ENCODE measurements around the gene ARL15.
A peak's percentile ranks its signal among the peaks of the same experiment; 100 is the strongest.
"Not testable (repeated sequence)": the region's sequence is repeated elsewhere in the genome, so short reads cannot be mapped to it uniquely, and the experiment has no call there.

The ARL15 gene

DNA sequence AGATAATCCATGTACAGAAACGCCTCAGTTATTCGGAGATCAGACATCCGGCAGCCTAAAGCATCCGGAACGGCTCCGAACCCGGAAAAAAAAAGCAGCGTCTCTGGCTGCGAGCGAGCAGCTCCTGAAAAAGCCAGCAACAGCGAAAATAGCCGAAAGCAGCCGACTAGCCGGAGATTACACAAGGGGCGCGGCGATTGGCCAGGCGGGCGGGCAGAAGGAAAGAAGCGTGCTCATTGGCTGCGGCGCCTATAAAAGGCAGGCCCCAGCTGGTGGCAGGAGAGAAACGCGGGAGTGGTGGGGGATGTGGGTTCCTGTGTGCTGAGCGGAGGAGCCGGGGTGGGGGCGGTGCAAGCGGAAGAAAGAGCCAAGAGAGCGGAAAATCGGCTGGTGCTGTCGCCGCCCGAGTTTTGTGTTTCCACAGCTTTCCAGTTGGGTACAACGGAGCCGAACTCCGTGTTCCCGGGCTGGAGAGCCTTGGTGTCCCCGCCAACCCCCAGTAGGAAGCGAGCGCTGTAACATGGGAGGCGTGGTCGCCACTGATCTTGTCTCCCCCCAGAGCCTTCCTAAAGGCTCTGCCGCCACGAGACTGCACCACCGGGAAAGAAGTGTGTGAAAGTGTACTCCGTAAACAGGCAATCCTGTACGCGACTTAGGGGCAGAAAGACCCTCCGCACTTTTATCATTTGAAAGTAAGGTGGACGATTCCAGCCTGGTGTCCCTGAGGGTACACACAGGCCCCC, at the start of gene ARL15:
Gene ARL15 (minus strand): TSS at position 141 of the 743 bp plus-strand sequence.
- peak; percentile 94 for DNase-seq

- DNase-seq: no peak
These were observed 49.7 kb upstream of the ARL15 start for GRCh38 chr5:54360089-54360488.

DNA sequence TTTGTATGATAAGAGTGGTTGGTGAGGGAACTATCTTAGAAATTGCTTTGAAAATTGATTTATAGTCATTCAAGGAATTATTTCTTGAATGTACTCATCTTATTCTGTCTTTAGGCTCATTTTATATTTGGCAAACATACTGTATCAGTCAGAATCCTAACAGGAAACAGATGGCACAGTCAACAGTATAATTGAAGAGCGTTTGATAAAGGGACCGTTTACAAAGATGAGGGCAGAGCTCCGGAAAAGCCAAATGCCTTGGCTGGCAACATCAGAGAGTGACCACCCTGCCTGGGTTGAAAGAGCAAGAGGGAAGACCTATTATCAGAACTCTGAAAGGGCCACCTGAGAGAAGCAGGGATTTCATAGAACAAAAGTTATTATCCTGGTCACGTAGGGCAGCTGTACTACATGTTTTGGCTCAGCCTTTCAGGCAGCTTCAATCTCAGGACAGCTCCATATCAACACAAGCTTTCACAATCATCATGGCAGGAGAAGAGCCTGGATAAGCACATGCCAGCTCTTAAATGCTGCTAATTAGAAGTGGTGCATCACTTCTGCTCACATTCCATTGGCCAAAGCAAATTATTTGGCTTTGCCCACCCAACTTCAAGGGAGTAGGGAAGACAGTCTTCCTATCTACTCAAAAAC, 47.2 kb upstream of the ARL15 start:
- DNase-seq: peak; percentile 67

GRCh38 chr5:54353933-54354564, 43.7 kb upstream of the ARL15 start:
- DNase-seq: not testable (repeated sequence)

- not testable (repeated sequence) for DNase-seq
These were observed 42.2 kb upstream of the ARL15 start for GRCh38 chr5:54352580-54352979.

GRCh38 chr5:54347221-54347865, 37.0 kb upstream of the ARL15 start:
- DNase-seq: no peak

GRCh38 chr5:54344653-54345052, 34.3 kb upstream of the ARL15 start:
- no peak for DNase-seq

GRCh38 chr5:54341971-54342370, 31.6 kb upstream of the ARL15 start:
- DNase-seq: no peak

- no peak for DNase-seq
These were observed 27.1 kb upstream of the ARL15 start for GRCh38 chr5:54337523-54337922.

DNA sequence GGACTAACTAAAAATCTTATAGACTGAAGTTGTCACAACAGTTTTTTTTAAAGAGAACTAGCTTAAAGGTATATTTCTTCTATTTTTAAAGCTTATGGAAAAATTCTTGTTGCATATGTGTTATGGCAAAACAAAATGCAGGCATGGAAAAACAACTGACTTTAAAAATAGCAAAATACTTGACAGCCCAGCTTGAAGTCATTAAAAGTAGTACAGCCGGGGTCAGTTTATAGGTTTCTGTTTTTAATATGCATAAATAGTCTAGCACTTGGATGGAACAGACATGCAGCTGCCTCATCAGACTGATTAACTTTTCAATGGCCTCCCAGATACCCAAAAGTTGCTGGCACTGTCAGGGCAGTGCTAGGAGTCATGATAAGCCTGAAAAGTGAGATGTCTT, 22.3 kb upstream of the ARL15 start:
- DNase-seq: no peak

- no peak for DNase-seq
These were observed 19.6 kb upstream of the ARL15 start for GRCh38 chr5:54329731-54330709.

- no peak for DNase-seq
These were observed 16.4 kb upstream of the ARL15 start for GRCh38 chr5:54326662-54327270.

DNA sequence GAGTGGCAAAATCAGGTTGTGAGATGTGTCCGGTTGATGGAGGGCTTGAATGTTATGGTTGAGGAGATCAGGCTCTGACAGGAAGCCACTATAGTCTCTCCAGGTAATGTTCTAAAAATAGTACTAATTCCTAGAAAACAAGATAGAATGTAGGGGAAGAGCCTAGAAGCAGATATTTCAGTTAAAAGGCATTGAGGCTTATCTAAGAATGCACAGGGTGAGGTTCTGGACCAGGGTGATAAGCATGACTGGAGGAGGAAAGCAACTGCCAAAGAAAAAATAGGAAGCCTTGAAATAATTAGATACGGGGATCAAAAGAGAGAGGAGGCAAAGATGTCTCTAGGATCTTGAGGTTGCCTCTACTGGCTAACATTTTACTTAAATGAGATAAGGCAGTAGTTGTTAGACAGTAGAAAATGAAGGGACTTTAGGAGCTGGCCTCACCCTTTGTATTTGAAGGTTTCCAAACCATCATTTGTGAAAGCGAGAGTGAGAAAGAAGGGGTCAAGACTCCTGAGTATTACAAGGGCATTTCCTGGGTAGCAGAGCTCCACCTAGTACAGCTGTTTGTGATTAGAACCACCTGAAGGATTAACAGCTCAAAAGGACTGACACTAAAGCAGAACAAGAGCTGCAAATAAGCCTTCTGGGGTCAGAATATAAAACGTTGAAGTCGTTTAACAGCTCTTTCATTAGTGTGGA, 15.4 kb upstream of the ARL15 start:
- DNase-seq: no peak

DNA sequence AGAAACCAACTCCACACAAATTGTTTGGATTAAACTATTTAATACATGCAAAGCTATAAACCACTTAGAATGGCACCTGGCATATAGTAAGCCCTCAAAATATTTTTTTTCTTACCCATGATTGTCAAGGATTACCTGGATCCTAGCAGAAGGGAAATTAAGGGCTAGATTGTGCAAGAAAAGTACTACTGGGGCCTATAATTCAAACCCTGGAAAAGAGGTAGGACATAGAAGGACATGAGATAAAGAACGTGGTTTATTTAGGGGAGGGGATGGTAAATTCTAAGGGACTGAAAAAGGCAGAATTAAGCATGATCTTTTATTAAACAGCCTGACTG, 14.9 kb upstream of the ARL15 start:
- no peak for DNase-seq

GRCh38 chr5:54324651-54325271, 14.4 kb upstream of the ARL15 start:
- DNase-seq: no peak

- peak; percentile 8 for DNase-seq
These were observed 13.1 kb upstream of the ARL15 start for GRCh38 chr5:54323495-54323894.

- DNase-seq: peak; percentile 9
These were observed 9.9 kb upstream of the ARL15 start for GRCh38 chr5:54320256-54320655.

GRCh38 chr5:54317511-54318260, 7.3 kb upstream of the ARL15 start:
- DNase-seq: no peak

- DNase-seq: no peak
These were observed 5.6 kb upstream of the ARL15 start for GRCh38 chr5:54315736-54316528.
